HFFc6 (cell line): ENCODE measurements around the gene NPFFR1. TPM values are rescaled to one million over a fixed set of nuclear protein-coding genes. Genes with fewer than 3 reads are reported as not detected.
"Not testable (repeated sequence)": the region's sequence is repeated elsewhere in the genome, so short reads cannot be mapped to it uniquely, and the experiment has no call there.

Experiments used
- DNase-seq: peaks from one replicate; pipeline ENCODE4 v3.0.0-alpha.2; 2018
- H3K27ac Mint-ChIP-seq: 2 replicates; pipeline ENCODE4 v1.8.0; 2020; ENCODE audit warnings: mild to moderate bottlenecking, mixed read lengths
- H3K27me3 Mint-ChIP-seq: 2 replicates; pipeline ENCODE4 v1.8.0; 2021; ENCODE audit warnings: mild to moderate bottlenecking, moderate library complexity, mixed read lengths; ENCODE audit not compliant: insufficient read depth
- H3K36me3 Mint-ChIP-seq: 2 replicates; pipeline ENCODE4 v1.8.0; 2021; ENCODE audit warnings: low read depth, mixed read lengths
- H3K4me1 Mint-ChIP-seq: 2 replicates; pipeline ENCODE4 v1.8.0; 2020; ENCODE audit warnings: low read depth, mixed read lengths
- H3K4me3 Mint-ChIP-seq: 2 replicates; pipeline ENCODE4 v1.8.0; 2020; ENCODE audit warnings: mild to moderate bottlenecking, moderate library complexity, mixed read lengths
- H3K9me3 Mint-ChIP-seq: 2 replicates; pipeline ENCODE4 v1.8.0; 2020; ENCODE audit warnings: mild to moderate bottlenecking, mixed read lengths
- total RNA-seq, 6 experiments: library from RNA; stranded (reverse); fragmentation: NEBNext Ultra II Directional; extraction: Animal tissue kit (Norgen Biotek cat#: 25700); gene quantifications; 2 replicates in 1 of 6; 3 replicates in 5 of 6; pipeline ENCODE4 v1.2.3, GENCODE V29; 2021
- TF ChIP-seq, protein P1 (sequence below): fragments of 200-600 bp; sonication (generic); IDR thresholded peaks from 2 replicates; pipeline ENCODE4 v1.5.0; 2021; ENCODE audit warnings: antibody characterized with exemption, mild to moderate bottlenecking

The NPFFR1 gene
- total RNA-seq, 6 experiments from 2014 or later = not detected

DNA sequence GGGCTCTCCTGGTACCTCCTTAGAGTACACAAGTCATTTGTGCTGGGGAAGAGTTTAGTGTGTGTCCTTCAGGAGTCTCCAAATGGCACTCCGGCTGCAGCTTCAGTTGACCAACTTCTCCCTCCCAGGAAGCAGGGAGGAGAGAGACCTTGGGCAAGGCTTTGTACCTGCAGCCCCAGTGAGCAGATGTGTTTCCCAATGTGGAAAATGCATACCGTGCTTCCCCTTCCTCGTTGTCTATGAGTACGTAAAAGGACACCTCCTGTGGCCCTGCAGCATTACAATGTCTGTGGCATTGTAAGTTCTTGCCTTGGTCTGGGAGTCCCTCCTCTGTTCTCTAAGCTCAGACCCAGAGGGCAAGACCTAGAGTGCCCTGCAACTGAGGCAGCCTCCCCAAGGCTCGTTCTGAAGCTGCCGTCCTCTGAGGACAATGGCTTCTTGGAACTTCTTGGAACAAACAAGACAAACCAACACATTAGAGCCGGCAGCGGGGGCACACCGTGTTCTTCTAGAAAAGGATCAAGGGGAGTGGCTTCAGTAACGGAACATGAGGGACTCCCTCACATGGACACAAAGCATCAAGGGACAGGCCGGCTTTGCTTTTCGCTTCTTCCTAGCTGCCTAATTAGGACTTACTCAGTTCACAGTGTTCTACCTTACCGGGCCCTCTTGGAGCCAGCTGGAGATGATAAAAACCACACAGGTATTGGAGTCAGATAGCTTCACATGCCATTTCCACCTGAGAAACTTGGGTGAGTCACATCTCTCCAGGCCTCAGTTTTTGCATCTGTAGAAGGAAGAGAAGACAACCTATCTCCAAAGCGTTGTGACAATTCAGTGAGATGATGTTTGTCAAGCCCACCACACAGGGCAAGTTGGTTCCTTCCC, 29.7 kb downstream of the NPFFR1 start:
- TF ChIP-seq, protein P1, sequence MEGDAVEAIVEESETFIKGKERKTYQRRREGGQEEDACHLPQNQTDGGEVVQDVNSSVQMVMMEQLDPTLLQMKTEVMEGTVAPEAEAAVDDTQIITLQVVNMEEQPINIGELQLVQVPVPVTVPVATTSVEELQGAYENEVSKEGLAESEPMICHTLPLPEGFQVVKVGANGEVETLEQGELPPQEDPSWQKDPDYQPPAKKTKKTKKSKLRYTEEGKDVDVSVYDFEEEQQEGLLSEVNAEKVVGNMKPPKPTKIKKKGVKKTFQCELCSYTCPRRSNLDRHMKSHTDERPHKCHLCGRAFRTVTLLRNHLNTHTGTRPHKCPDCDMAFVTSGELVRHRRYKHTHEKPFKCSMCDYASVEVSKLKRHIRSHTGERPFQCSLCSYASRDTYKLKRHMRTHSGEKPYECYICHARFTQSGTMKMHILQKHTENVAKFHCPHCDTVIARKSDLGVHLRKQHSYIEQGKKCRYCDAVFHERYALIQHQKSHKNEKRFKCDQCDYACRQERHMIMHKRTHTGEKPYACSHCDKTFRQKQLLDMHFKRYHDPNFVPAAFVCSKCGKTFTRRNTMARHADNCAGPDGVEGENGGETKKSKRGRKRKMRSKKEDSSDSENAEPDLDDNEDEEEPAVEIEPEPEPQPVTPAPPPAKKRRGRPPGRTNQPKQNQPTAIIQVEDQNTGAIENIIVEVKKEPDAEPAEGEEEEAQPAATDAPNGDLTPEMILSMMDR = no peak
- Mint-ChIP-seq H3K27ac (no peak overlapping the region), H3K4me1 (no peaks in the 10 kb centered on the region), H3K4me3 (no peak overlapping the region), H3K36me3 (no peaks in the 10 kb centered on the region), H3K27me3 (peaks cover 63% of the 10 kb centered on the region), H3K9me3 (no peaks in the 10 kb centered on the region; the same call in 1 of the 2 replicates)
- DNase-seq = no peak

GRCh38 chr10:70250961-70251680, 32.7 kb downstream of the NPFFR1 start:
- Mint-ChIP-seq H3K4me1 (no peaks in the 10 kb centered on the region), H3K9me3 (no peaks in the 10 kb centered on the region; the same call in 1 of the 2 replicates), H3K4me3 (no peak overlapping the region), H3K27ac (no peak overlapping the region), H3K36me3 (no peaks in the 10 kb centered on the region), H3K27me3 (peaks cover 61% of the 10 kb centered on the region)
- DNase-seq = no peak
- TF ChIP-seq, protein P1 = no peak

DNA sequence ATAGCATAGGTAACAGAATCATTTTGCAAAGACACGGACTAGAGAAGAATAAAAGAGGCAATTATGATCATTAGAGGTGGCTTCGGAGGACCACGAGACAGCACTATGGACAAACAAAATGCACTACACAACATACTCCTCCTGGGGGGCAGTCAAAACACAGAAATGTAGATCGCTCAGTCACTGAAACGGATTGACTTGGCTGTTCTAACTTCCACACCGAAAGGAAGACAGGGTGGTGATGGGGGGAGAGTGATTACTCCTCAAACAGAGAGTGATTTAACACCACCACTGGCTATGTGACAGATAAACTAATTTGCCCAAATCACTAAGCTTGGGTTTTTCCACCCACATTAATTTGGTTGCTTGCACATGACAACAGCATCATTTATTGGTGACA, 36.4 kb downstream of the NPFFR1 start:
- no peaks in the 10 kb centered on the region for H3K4me1 Mint-ChIP-seq
- H3K27ac Mint-ChIP-seq = no peak overlapping the region
- H3K4me3 Mint-ChIP-seq = no peak overlapping the region
- no peaks in the 10 kb centered on the region; the same call in 1 of the 2 replicates for H3K9me3 Mint-ChIP-seq
- no peaks in the 10 kb centered on the region for H3K36me3 Mint-ChIP-seq
- H3K27me3 Mint-ChIP-seq = peaks cover 57% of the 10 kb centered on the region
- TF ChIP-seq, protein P1 = no peak
- no peak for DNase-seq

GRCh38 chr10:70241081-70241480, 42.7 kb downstream of the NPFFR1 start:
- Mint-ChIP-seq H3K27me3 (peaks cover 29% of the 10 kb centered on the region), H3K4me3 (no peak overlapping the region), H3K36me3 (no peaks in the 10 kb centered on the region), H3K4me1 (no peaks in the 10 kb centered on the region), H3K9me3 (peaks cover 7% of the 10 kb centered on the region), H3K27ac (no peak overlapping the region)
- DNase-seq = no peak
- TF ChIP-seq, protein P1 = no peak

DNA sequence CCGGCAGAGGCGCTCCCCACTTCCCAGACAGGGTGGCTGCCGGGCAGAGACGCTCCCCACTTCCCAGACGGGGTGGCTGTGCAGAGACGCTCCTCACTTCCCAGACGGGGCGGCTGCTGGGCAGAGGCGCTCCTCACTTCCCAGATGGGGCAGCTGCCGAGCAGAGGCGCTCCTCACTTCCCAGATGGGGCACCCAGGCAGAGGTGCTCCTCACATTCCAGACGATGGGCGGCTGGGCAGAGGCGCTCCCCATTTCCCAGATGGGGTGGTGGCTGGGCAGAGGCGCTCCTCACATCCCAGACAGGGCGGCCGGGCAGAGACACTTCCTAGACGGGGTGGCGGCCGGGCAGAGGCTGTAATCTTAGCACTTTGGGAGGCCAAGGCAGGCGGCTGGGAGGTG, 43.8 kb downstream of the NPFFR1 start:
- peaks cover 20% of the 10 kb centered on the region for H3K27me3 Mint-ChIP-seq
- not testable (repeated sequence) for DNase-seq, H3K4me3 Mint-ChIP-seq, H3K9me3 Mint-ChIP-seq, H3K36me3 Mint-ChIP-seq, H3K4me1 Mint-ChIP-seq, H3K27ac Mint-ChIP-seq

GRCh38 chr10:70239077-70239976, 44.5 kb downstream of the NPFFR1 start:
- not testable (repeated sequence) for DNase-seq, H3K4me3 Mint-ChIP-seq, H3K9me3 Mint-ChIP-seq, H3K27ac Mint-ChIP-seq, H3K36me3 Mint-ChIP-seq
- H3K4me1 Mint-ChIP-seq = peaks cover 12% of the 10 kb centered on the region
- H3K27me3 Mint-ChIP-seq = peaks cover 15% of the 10 kb centered on the region

GRCh38 chr10:70237958-70238536, 45.8 kb downstream of the NPFFR1 start:
- H3K4me3 Mint-ChIP-seq, H3K36me3 Mint-ChIP-seq, H3K27ac Mint-ChIP-seq, DNase-seq, H3K9me3 Mint-ChIP-seq: not testable (repeated sequence)
- H3K4me1 Mint-ChIP-seq = peaks cover 20% of the 10 kb centered on the region
- H3K27me3 Mint-ChIP-seq = peaks cover 12% of the 10 kb centered on the region
